GM13976 (cell line): ENCODE data around the gene KIN.
"Not testable (repeated sequence)": the region's sequence is repeated elsewhere in the genome, so short reads cannot be mapped to it uniquely, and the experiment has no call there.

Experiments used
- DNase-seq: peaks from one replicate; pipeline ENCODE4 v3.0.0; 2012; ENCODE audit warnings: low spot score
- in situ Hi-C: fragments of 300-500 bp; cut with MboI; formaldehyde crosslinking; loops from one replicate; pipeline ENCODE4 v1.12.0; 2022; ENCODE audit warnings: low sequenced_read_pairs, mixed read lengths, inconsistent platforms; ENCODE audit not compliant: unreplicated experiment
- TF ChIP-seq, protein P1 (sequence below): IDR thresholded peaks from 2 replicates; pipeline ENCODE4 v1.5.1; 2012; ENCODE audit warnings: borderline replicate concordance, mild to moderate bottlenecking; ENCODE audit not compliant: insufficient read depth; ENCODE audit errors: extremely low read depth, missing control alignments, control extremely low read depth

Gene KIN

GRCh38 chr10:7787150-7787856, 490 bp downstream of the KIN start:
- in situ Hi-C loops, result no loop called here
- TF ChIP-seq, protein P1, sequence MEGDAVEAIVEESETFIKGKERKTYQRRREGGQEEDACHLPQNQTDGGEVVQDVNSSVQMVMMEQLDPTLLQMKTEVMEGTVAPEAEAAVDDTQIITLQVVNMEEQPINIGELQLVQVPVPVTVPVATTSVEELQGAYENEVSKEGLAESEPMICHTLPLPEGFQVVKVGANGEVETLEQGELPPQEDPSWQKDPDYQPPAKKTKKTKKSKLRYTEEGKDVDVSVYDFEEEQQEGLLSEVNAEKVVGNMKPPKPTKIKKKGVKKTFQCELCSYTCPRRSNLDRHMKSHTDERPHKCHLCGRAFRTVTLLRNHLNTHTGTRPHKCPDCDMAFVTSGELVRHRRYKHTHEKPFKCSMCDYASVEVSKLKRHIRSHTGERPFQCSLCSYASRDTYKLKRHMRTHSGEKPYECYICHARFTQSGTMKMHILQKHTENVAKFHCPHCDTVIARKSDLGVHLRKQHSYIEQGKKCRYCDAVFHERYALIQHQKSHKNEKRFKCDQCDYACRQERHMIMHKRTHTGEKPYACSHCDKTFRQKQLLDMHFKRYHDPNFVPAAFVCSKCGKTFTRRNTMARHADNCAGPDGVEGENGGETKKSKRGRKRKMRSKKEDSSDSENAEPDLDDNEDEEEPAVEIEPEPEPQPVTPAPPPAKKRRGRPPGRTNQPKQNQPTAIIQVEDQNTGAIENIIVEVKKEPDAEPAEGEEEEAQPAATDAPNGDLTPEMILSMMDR, result no peak
- no peak for DNase-seq

DNA sequence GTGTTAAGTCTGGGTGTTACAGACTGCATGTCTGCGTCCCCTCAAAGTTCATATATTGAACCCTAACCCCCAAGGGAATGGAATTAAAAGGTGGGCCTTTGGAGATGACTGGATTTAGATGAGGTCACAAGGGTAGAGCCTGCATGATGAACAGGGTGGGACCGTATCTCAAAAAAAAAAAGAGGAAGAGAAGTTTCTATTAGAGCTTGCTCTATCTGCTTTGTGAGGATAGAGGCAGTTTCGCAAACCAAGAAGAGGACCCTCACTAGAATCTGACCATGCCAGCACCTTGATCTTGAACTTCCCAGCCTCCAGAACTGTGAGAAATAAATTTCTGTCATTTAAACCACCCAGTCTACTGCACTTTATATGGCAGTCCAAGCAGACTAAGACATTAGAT, 1.4 kb downstream of the KIN start:
- TF ChIP-seq, protein P1, result no peak
- no peak for DNase-seq
- in situ Hi-C loops, result no loop called here

- DNase-seq, in situ Hi-C loops: not testable (repeated sequence)
Measured at GRCh38 chr10:7782194-7782593, 5.6 kb downstream of the KIN start.

DNA sequence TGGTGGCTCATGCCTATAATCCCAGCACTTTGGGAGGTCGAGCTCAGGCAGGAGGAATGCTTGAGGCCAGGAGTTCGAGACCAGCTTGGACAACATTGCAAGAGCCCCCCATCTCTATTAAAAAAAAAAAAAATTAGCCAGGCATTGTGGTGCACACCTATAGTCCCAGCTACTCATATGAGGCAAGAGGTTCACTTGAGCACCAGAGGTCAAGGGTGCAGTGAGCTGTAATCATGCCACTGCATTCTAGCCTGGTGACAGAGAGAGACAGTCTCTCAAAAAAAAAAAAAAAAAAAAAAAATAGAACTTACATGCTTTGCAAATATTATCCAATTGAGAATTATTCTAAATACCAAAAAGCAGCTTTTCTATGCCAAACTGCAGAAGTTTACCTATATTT, 11.0 kb downstream of the KIN start:
- no peak for DNase-seq
- TF ChIP-seq, protein P1, result no peak
- in situ Hi-C loops, result no loop called here

DNA sequence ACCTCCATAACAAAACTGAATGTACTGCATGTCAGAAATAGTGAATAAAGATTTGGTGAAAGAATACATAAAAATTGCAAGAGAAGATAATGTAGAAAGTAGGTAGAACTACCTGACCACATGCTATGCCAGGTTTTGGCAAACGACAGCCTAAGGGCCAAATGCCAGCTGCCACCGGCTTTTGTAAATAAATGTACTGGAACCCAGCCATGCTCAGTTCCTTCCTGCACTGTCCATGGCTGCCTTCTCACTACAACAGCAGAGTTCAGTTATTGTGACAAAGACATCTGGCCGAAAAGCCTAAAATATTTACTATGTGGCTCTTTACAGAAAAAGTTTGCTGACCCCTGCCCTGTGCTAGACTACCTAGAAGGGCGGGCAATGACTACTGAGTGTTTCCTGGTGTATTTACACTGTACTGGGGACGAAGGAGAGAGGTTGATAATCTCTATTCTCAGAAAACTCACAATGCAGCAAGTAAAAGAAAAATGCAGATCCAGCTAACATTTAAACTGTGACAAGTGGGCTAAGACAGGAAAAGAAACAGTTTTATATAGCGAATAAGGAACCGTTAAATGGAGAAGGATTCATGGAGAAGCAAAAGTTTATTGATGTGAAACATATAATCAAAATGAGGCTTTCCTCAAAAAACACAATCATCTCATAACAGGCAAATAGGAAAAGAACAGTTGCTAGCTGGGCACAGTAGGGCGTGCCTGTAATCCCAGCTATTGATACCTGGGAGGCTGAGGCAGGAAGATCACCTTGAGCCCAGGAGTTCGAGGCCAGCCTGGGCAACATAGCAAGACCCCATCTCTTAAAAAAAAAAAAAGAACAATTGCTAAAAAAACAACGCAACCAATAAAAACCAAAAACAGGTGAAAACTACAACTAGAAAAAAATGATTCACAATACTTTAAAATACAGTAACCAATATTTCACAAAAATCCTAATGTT, 13.7 kb downstream of the KIN start:
- TF ChIP-seq, protein P1, result no peak
- DNase-seq, result no peak
- in situ Hi-C loops, result no loop called here

DNA sequence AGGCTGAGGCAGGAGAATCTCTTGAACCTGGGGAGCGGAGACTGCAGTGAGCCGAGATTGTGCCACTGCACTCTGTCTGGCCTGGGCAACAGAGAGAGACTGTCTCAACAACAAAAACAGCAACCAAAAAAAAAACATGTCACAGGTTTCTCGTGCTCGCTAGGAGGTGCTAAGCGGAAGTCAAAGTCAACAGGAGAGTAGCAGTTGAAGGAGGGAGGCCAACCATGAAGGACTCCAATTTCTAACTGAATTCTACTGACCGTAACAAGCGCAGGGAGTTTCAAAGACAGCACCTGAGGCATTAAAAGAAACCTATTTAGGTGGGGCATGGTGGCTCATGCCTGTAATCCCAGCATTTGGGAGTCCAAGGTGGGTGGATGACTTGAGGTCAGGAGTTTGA, 19.4 kb downstream of the KIN start:
- in situ Hi-C loops, result no loop called here
- TF ChIP-seq, protein P1, result no peak
- no peak for DNase-seq

- in situ Hi-C loops, result no loop called here
- TF ChIP-seq, protein P1, result no peak
- no peak for DNase-seq
Measured at GRCh38 chr10:7767209-7767608, 20.6 kb downstream of the KIN start.
